SU-DHL-6 (cell line): ENCODE results near the gene PLEK.
"Not testable (repeated sequence)": the region's sequence is repeated elsewhere in the genome, so short reads cannot be mapped to it uniquely, and the experiment has no call there.

Experiments
- EZH2phosphoT487 ChIP-seq: fragments of 200-600 bp; sonication (generic), shearing (Covaris generic); conservative IDR thresholded peaks from 2 replicates; pipeline ENCODE4 v1.6.1; 2018; ENCODE audit warnings: mild to moderate bottlenecking, antibody characterized with exemption, low read length, moderate library complexity, mixed read lengths
- TF ChIP-seq, protein P1 (sequence below): fragments of 200-600 bp; sonication (generic); IDR thresholded peaks from one replicate; pipeline ENCODE4 v1.5.1; 2017; ENCODE audit warnings: antibody characterized with exemption, mild to moderate bottlenecking, low read length, moderate library complexity; ENCODE audit not compliant: insufficient read depth, poor library complexity, severe bottlenecking

DNA sequence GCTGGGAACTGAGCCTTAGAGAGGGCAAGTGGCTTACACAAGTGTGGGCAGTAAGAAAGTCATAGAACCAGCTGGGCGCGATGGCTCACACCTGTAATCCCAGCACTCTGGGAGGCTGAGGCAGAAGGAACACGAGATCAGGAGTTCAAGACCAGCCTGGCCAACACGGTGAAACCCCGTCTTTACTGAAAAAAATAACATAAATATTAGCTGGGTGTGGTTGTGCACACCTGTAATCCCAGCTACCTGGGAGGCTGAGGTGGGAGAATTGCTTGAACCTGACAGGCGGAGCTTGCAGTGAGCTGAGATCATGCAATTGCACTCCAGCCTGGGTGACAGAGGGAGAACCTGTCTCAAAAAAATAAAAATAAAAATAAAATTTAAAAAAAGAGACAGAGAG is 13.7 kb downstream of the PLEK start:
- TF ChIP-seq, protein P1, sequence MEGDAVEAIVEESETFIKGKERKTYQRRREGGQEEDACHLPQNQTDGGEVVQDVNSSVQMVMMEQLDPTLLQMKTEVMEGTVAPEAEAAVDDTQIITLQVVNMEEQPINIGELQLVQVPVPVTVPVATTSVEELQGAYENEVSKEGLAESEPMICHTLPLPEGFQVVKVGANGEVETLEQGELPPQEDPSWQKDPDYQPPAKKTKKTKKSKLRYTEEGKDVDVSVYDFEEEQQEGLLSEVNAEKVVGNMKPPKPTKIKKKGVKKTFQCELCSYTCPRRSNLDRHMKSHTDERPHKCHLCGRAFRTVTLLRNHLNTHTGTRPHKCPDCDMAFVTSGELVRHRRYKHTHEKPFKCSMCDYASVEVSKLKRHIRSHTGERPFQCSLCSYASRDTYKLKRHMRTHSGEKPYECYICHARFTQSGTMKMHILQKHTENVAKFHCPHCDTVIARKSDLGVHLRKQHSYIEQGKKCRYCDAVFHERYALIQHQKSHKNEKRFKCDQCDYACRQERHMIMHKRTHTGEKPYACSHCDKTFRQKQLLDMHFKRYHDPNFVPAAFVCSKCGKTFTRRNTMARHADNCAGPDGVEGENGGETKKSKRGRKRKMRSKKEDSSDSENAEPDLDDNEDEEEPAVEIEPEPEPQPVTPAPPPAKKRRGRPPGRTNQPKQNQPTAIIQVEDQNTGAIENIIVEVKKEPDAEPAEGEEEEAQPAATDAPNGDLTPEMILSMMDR: not testable (repeated sequence)
- not testable (repeated sequence) for TF ChIP-seq EZH2phosphoT487
